ENCODE measurements around the gene PDZD2. TPM values are rescaled to one million over a fixed set of nuclear protein-coding genes. Genes with fewer than 3 reads are reported as not detected.

Gene PDZD2
- polyA plus RNA-seq, 1 donor from 2014 or later: 3.1 TPM

- Histone ChIP-seq H3K9me2 (ENCODE audit: insufficient read depth, low read length) (no peaks in the 10 kb centered on the region), H3K36me3 (ENCODE audit: insufficient read depth, low read length) (no peaks in the 10 kb centered on the region), H3F3A (ENCODE audit: insufficient read depth, low read length, poor library complexity, severe bottlenecking) (no peaks in the 10 kb centered on the region), H3K4me3 (ENCODE audit: low read length) (no peak overlapping the region), H3K79me2 (replicated peaks; ENCODE audit: insufficient read depth, low read length) (no peaks in the 10 kb centered on the region), H3K27ac (ENCODE audit: low read length) (no peak overlapping the region), H2AFZ (ENCODE audit: low read depth, low read length) (no peak overlapping the region), H4K20me1 (ENCODE audit: insufficient read depth) (no peaks in the 10 kb centered on the region), H3K9ac (ENCODE audit: low read length) (no peak overlapping the region), H3K27me3 (ENCODE audit: insufficient read depth, low read depth, low read length) (no peaks in the 10 kb centered on the region), H3K4me2 (ENCODE audit: low read length) (no peak overlapping the region), H3K9me3 (ENCODE audit: low read length) (no peaks in the 10 kb centered on the region)
- TF ChIP-seq EP300 (conservative IDR thresholded peaks at IDR 0.05; ENCODE audit: poor library complexity, severe bottlenecking) (no peak), MXI1 (conservative IDR thresholded peaks at IDR 0.05; ENCODE audit: poor library complexity, severe bottlenecking) (no peak), EZH2 (IDR thresholded peaks at IDR 0.05; ENCODE audit: borderline replicate concordance, insufficient read depth, low read length, poor library complexity, severe bottlenecking) (no peak), SMC3 (conservative IDR thresholded peaks at IDR 0.05; ENCODE audit: poor library complexity) (no peak), POLR2AphosphoS5 (IDR thresholded peaks at IDR 0.05) (no peak)
- TF ChIP-seq, protein P1, sequence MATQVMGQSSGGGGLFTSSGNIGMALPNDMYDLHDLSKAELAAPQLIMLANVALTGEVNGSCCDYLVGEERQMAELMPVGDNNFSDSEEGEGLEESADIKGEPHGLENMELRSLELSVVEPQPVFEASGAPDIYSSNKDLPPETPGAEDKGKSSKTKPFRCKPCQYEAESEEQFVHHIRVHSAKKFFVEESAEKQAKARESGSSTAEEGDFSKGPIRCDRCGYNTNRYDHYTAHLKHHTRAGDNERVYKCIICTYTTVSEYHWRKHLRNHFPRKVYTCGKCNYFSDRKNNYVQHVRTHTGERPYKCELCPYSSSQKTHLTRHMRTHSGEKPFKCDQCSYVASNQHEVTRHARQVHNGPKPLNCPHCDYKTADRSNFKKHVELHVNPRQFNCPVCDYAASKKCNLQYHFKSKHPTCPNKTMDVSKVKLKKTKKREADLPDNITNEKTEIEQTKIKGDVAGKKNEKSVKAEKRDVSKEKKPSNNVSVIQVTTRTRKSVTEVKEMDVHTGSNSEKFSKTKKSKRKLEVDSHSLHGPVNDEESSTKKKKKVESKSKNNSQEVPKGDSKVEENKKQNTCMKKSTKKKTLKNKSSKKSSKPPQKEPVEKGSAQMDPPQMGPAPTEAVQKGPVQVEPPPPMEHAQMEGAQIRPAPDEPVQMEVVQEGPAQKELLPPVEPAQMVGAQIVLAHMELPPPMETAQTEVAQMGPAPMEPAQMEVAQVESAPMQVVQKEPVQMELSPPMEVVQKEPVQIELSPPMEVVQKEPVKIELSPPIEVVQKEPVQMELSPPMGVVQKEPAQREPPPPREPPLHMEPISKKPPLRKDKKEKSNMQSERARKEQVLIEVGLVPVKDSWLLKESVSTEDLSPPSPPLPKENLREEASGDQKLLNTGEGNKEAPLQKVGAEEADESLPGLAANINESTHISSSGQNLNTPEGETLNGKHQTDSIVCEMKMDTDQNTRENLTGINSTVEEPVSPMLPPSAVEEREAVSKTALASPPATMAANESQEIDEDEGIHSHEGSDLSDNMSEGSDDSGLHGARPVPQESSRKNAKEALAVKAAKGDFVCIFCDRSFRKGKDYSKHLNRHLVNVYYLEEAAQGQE (IDR thresholded peaks at IDR 0.05; ENCODE audit: borderline replicate concordance): no peak
Observed at GRCh38 chr5:31898036-31898632, 259.2 kb downstream of the PDZD2 start.

GRCh38 chr5:31900296-31900865 is 261.4 kb downstream of the PDZD2 start:
- Histone ChIP-seq H3K9ac (ENCODE audit: low read length) (no peak overlapping the region), H2AFZ (ENCODE audit: low read depth, low read length) (no peak overlapping the region), H3F3A (ENCODE audit: insufficient read depth, low read length, poor library complexity, severe bottlenecking) (no peaks in the 10 kb centered on the region), H3K4me3 (ENCODE audit: low read length) (no peak overlapping the region), H3K9me3 (ENCODE audit: low read length) (no peaks in the 10 kb centered on the region), H3K27me3 (ENCODE audit: insufficient read depth, low read depth, low read length) (no peaks in the 10 kb centered on the region), H4K20me1 (ENCODE audit: insufficient read depth) (no peaks in the 10 kb centered on the region), H3K9me2 (ENCODE audit: insufficient read depth, low read length) (no peaks in the 10 kb centered on the region), H3K79me2 (replicated peaks; ENCODE audit: insufficient read depth, low read length) (no peaks in the 10 kb centered on the region), H3K4me2 (ENCODE audit: low read length) (no peak overlapping the region), H3K36me3 (ENCODE audit: insufficient read depth, low read length) (no peaks in the 10 kb centered on the region), H3K27ac (ENCODE audit: low read length) (no peak overlapping the region)
- TF ChIP-seq SMC3 (conservative IDR thresholded peaks at IDR 0.05; ENCODE audit: poor library complexity): no peak
- TF ChIP-seq EZH2 (IDR thresholded peaks at IDR 0.05; ENCODE audit: borderline replicate concordance, insufficient read depth, low read length, poor library complexity, severe bottlenecking): no peak
- TF ChIP-seq EP300 (conservative IDR thresholded peaks at IDR 0.05; ENCODE audit: poor library complexity, severe bottlenecking): no peak
- no peak for TF ChIP-seq MXI1 (conservative IDR thresholded peaks at IDR 0.05; ENCODE audit: poor library complexity, severe bottlenecking)
- TF ChIP-seq POLR2AphosphoS5 (IDR thresholded peaks at IDR 0.05): no peak
- no peak for TF ChIP-seq TAF1 (IDR thresholded peaks at IDR 0.05; ENCODE audit: low read depth)
- no peak for TF ChIP-seq RAD21 (conservative IDR thresholded peaks at IDR 0.05)
- no peak for TF ChIP-seq CTCF (IDR thresholded peaks at IDR 0.05; ENCODE audit: poor library complexity, severe bottlenecking)
